ENCODE measurements around the gene TTC39C. TPM values are rescaled to one million over a fixed set of nuclear protein-coding genes. Genes with fewer than 3 reads are reported as not detected.
A peak's percentile ranks its signal among the peaks of the same experiment; 100 is the strongest.
"Not testable (repeated sequence)": the region's sequence is repeated elsewhere in the genome, so short reads cannot be mapped to it uniquely, and the experiment has no call there.

TTC39C gene
- total RNA-seq, 1 donor from 2014 or later, result 68.4 TPM

DNA sequence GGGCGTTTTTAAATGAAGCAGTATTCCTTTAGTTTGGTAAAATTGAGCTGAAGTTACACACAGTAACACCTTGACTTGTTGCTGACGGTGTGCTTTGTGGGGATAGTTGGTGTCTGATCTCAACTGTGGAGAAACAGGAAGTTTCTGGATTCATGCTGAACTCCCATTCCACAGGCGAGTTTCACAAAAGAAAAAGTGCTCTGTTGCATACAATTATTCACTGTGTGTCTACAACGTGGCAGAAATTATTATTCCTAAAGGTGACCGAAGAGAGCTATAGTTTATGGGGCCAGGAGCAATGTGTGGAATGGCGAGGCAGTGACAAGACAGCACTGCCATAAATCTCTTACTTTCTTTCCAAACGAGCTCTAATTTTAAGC, 123.8 kb downstream of the TTC39C start:
- H3K36me3 Mint-ChIP-seq (ENCODE audit: low read depth), result peaks cover 12% of the 10 kb centered on the region
- H3K27me3 Mint-ChIP-seq, result peaks cover 6% of the 10 kb centered on the region
- CTCF ChIA-PET, result interaction anchor here (2.1 kb wide), 1 partner anchor 49 kb away, joined by 5 read pairs; no protein-coding TSS in a partner anchor
- peaks cover 16% of the 10 kb centered on the region for H3K4me1 Mint-ChIP-seq
- TF ChIP-seq, protein P1, sequence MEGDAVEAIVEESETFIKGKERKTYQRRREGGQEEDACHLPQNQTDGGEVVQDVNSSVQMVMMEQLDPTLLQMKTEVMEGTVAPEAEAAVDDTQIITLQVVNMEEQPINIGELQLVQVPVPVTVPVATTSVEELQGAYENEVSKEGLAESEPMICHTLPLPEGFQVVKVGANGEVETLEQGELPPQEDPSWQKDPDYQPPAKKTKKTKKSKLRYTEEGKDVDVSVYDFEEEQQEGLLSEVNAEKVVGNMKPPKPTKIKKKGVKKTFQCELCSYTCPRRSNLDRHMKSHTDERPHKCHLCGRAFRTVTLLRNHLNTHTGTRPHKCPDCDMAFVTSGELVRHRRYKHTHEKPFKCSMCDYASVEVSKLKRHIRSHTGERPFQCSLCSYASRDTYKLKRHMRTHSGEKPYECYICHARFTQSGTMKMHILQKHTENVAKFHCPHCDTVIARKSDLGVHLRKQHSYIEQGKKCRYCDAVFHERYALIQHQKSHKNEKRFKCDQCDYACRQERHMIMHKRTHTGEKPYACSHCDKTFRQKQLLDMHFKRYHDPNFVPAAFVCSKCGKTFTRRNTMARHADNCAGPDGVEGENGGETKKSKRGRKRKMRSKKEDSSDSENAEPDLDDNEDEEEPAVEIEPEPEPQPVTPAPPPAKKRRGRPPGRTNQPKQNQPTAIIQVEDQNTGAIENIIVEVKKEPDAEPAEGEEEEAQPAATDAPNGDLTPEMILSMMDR (IDR thresholded peaks at IDR 0.05), result no peak
- peaks cover 2% of the 10 kb centered on the region for H3K9me3 Mint-ChIP-seq
- peak overlapping the region; percentile 87 for H3K4me3 Mint-ChIP-seq
- intact Hi-C loops (cut with micrococcal nuclease), result loop anchor here (1.0 kb wide), 1 partner anchor 39 kb away; no protein-coding TSS in a partner anchor
- H3K27ac Mint-ChIP-seq, result peak overlapping the region; percentile 50
- DNase-seq (no peak), ATAC-seq (ENCODE audit: low read depth) (no peak)
- POLR2A ChIA-PET, result interaction anchor here (0.5 to 1.7 kb wide), 5 partner anchors 31 to 1336 kb away, joined by 3 to 8 read pairs (median 3); no protein-coding TSS in a partner anchor

DNA sequence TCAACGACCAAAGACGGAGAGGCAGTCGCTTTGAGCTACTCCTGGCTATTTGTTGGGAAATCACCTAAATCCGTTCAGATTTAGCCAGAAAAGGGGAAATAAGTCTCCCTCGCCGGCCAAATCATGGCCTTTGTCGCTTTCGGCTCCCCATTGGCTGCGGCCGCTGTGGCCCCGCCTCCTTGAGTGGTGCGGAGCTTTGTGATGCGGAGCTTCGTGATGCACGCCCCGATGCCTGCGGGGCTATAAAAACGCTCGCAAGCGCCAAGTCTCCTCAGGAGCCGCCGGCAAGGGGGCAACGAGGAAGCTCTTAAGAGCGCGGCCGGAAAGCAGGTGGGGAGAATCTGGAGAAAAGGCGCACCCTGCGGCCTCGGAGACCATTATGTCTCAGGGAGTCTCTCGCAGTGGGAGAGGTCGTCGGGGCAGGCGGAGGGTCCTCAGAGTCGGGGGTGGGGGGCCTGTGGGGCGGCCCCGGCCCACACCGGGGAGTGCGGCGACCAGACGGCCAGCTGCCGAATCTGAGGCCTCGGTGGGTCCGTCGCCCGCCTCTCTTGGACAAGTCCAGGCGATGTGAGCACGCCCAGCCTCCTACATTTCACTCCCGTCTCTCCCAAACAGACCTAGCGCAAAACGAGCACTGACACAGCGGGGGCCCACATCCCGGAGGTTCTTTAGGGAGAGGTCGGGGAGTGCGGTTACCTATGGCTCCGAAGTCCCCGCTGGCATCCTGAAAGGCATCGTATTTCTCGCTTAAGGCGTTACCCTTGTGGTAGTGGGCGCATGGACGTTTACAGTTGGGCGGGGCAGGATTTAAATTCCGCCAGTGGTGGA, 124.4 kb downstream of the TTC39C start, which contains the start of gene CABYR:
Gene CABYR, plus strand, starts transcription at position 274 of the 828 bp plus-strand sequence. CDS start 4,053 bp downstream, outside the sequence.
- ChIA-PET CTCF (interaction anchor here (2.1 kb wide), 1 partner anchor 48 kb away, joined by 5 read pairs; no protein-coding TSS in a partner anchor), POLR2A (interaction anchor here (0.5 to 1.7 kb wide), 7 partner anchors 32 to 1337 kb away, joined by 3 to 8 read pairs (median 3); no protein-coding TSS in a partner anchor)
- peaks cover 6% of the 10 kb centered on the region for H3K27me3 Mint-ChIP-seq
- peak within 1 kb of the TSS; percentile 50 for H3K27ac Mint-ChIP-seq
- ATAC-seq (ENCODE audit: low read depth), result peak; percentile 96
- H3K4me1 Mint-ChIP-seq, result peaks cover 16% of the 10 kb centered on the region
- peaks cover 7% of the 10 kb centered on the region for H3K36me3 Mint-ChIP-seq (ENCODE audit: low read depth)
- H3K4me3 Mint-ChIP-seq, result peak within 1 kb of the TSS; percentile 87
- DNase-seq, result peak; percentile 58
- intact Hi-C loops (cut with micrococcal nuclease), result loop anchor here (1.0 kb wide), 1 partner anchor 38 kb away; no protein-coding TSS in a partner anchor
- peaks cover 2% of the 10 kb centered on the region for H3K9me3 Mint-ChIP-seq
- TF ChIP-seq, protein P1 (IDR thresholded peaks at IDR 0.05), result no peak

DNA sequence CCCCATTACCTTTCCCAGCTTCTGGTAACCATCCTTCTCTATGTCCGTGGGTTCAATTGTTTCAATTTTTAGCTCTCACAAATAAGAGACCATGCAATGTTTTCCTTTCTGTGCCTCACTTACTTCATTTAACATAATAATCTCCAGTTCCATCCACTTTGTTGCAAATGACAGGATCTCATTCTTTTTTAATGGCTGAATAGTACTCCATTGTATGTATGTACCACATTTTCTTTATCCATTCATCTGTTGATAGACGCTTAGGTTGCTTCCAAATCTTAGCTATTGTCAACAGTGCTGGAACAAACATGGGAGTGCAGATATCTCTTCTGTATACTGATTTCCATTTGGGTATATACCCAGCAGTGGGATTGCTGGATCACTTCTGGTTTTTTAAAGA, 126.1 kb downstream of the TTC39C start:
- peaks cover 2% of the 10 kb centered on the region for H3K9me3 Mint-ChIP-seq
- peaks cover 6% of the 10 kb centered on the region for H3K27me3 Mint-ChIP-seq
- CTCF ChIA-PET, result no interaction called here
- intact Hi-C loops (cut with micrococcal nuclease), result no loop called here
- DNase-seq (no peak), ATAC-seq (ENCODE audit: low read depth) (no peak)
- no peak overlapping the region for H3K4me3 Mint-ChIP-seq
- TF ChIP-seq, protein P1 (IDR thresholded peaks at IDR 0.05), result no peak
- H3K4me1 Mint-ChIP-seq, result peaks cover 16% of the 10 kb centered on the region
- POLR2A ChIA-PET, result interaction anchor here (0.6 kb wide), 1 partner anchor 192 kb away, joined by 6 read pairs; no protein-coding TSS in a partner anchor
- no peak overlapping the region for H3K27ac Mint-ChIP-seq
- peaks cover 2% of the 10 kb centered on the region for H3K36me3 Mint-ChIP-seq (ENCODE audit: low read depth)

DNA sequence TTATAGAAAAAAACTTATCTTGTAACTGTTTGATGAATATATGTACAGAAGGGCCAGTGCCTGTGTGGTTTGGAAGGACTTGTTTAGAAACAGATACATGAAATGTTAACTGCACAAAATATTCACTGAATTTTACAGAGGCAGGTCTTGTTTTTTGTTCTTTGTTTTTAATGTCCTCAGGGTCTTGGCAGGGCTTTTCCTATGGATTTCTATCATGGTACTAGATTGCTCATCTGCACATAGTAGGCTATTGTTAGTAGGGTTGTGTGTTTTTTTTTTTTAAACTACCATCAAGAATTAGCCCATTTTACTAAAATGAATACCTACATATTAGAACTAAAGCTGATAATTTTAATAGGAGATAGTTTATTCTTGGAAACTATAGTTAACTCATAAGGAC, 127.8 kb downstream of the TTC39C start:
- Mint-ChIP-seq H3K4me1 (peaks cover 13% of the 10 kb centered on the region), H3K27ac (no peak overlapping the region), H3K4me3 (no peak overlapping the region), H3K36me3 (ENCODE audit: low read depth) (no peaks in the 10 kb centered on the region), H3K27me3 (peaks cover 6% of the 10 kb centered on the region), H3K9me3 (peaks cover 2% of the 10 kb centered on the region)
- ChIA-PET CTCF (interaction anchor here (0.7 kb wide), 1 partner anchor 382 kb away, joined by 3 read pairs; no protein-coding TSS in a partner anchor), POLR2A (interaction anchor here (1.2 kb wide), 1 partner anchor 9 kb away, joined by 3 read pairs; no protein-coding TSS in a partner anchor)
- intact Hi-C loops (cut with micrococcal nuclease), result no loop called here
- TF ChIP-seq, protein P1 (IDR thresholded peaks at IDR 0.05), result no peak
- DNase-seq (no peak), ATAC-seq (ENCODE audit: low read depth) (no peak)

DNA sequence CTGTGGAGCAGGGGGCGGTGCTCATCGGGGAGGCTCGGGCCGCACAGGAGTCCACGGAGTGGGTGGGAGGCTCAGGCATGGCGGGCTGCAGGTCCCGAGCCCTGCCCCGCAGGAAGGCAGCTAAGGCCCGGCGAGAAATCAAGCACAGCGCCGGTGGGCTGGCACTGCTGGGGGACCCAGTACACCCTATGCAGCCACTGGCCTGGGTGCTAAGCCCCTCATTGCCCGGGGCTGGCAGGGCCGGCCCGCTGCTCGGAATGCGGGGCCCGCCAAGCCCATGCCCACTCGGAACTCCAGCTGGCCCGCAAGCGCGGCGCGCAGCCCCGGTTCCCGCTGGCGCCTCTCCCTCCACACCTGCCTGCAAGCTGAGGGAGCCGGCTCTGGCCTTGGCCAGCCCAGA, 135.0 kb downstream of the TTC39C start:
- CTCF ChIA-PET; H3K4me3 Mint-ChIP-seq; H3K27ac Mint-ChIP-seq; intact Hi-C loops (cut with micrococcal nuclease); DNase-seq; ATAC-seq (ENCODE audit: low read depth); H3K36me3 Mint-ChIP-seq (ENCODE audit: low read depth); H3K4me1 Mint-ChIP-seq; H3K27me3 Mint-ChIP-seq; H3K9me3 Mint-ChIP-seq; POLR2A ChIA-PET: not testable (repeated sequence)
